CD4-positive, alpha-beta T cell treated with Interleukin-6 for 4 hours (primary cell): ENCODE results near the gene BORCS8.
"Not testable (repeated sequence)": the region's sequence is repeated elsewhere in the genome, so short reads cannot be mapped to it uniquely, and the experiment has no call there.

Experiments
- DNase-seq: peaks from one replicate; pipeline ENCODE4 v3.0.0-alpha.2; 2020; ENCODE audit warnings: mixed read lengths

The BORCS8 gene

GRCh38 chr19:19179548-19180441, 12.2 kb downstream of the BORCS8 start:
- no peak for DNase-seq

GRCh38 chr19:19176950-19177349, 15.0 kb downstream of the BORCS8 start:
- no peak for DNase-seq

GRCh38 chr19:19173243-19173642, 18.7 kb downstream of the BORCS8 start:
- not testable (repeated sequence) for DNase-seq

GRCh38 chr19:19171821-19172532, 20.0 kb downstream of the BORCS8 start:
- no peak for DNase-seq

GRCh38 chr19:19170873-19171672, 20.9 kb downstream of the BORCS8 start:
- no peak for DNase-seq

GRCh38 chr19:19170053-19170872, 21.7 kb downstream of the BORCS8 start, which contains the start of gene MEF2B:
Gene MEF2B, minus strand, starts transcription at chr19:19170263. Its CDS starts 19,528 bp downstream, at chr19:19150735.
- DNase-seq: peak; percentile 83

- no peak for DNase-seq
Measured at GRCh38 chr19:19169236-19170052, 22.5 kb downstream of the BORCS8 start.

- DNase-seq: no peak
Measured at GRCh38 chr19:19167612-19168011, 24.3 kb downstream of the BORCS8 start.

- DNase-seq: no peak
Measured at GRCh38 chr19:19165396-19165795, 26.6 kb downstream of the BORCS8 start.

GRCh38 chr19:19162495-19162894, 29.5 kb downstream of the BORCS8 start:
- no peak for DNase-seq

- DNase-seq: no peak
Measured at GRCh38 chr19:19160461-19161035, 31.4 kb downstream of the BORCS8 start.

GRCh38 chr19:19159534-19159933, 32.4 kb downstream of the BORCS8 start:
- no peak for DNase-seq

GRCh38 chr19:19157808-19158207, 34.1 kb downstream of the BORCS8 start:
- DNase-seq: no peak

GRCh38 chr19:19155495-19156219, 36.3 kb downstream of the BORCS8 start:
- no peak for DNase-seq

GRCh38 chr19:19154768-19155494, 37.0 kb downstream of the BORCS8 start:
- DNase-seq: no peak

- DNase-seq: no peak
Measured at GRCh38 chr19:19152668-19153384, 39.1 kb downstream of the BORCS8 start.

- no peak for DNase-seq
Measured at GRCh38 chr19:19151418-19151817, 40.5 kb downstream of the BORCS8 start.

- no peak for DNase-seq
Measured at GRCh38 chr19:19149435-19149834, 42.5 kb downstream of the BORCS8 start.

- DNase-seq: not testable (repeated sequence)
Measured at GRCh38 chr19:19148504-19148903, 43.4 kb downstream of the BORCS8 start.
